Lower lobe of right lung (tissue), 2 donors: ENCODE measurements around the gene CYP2R1. TPM values are rescaled to one million over a fixed set of nuclear protein-coding genes. Genes with fewer than 3 reads are reported as not detected.

Experiments used
- ATAC-seq, 2 donors: fragments of 200-7000 bp; cut with Tn5 transposase; one replicate each; pipeline ENCODE4 v1.9.1; 2020 to 2022; ENCODE audit warnings: mild to moderate bottlenecking in 2 of 2, moderate library complexity in 2 of 2
- DNase-seq: peaks from one replicate; pipeline ENCODE4 v3.0.0-alpha.2; 2020
- H3K27ac ChIP-seq: fragments of 200-600 bp; one replicate; pipeline ENCODE4 v1.8.0; 2022
- H3K27me3 ChIP-seq: fragments of 200-600 bp; one replicate; pipeline ENCODE4 v1.8.0; 2022; ENCODE audit warnings: low read depth
- H3K36me3 ChIP-seq: fragments of 200-600 bp; one replicate; pipeline ENCODE4 v1.8.0; 2022; ENCODE audit warnings: mild to moderate bottlenecking
- H3K4me1 ChIP-seq: fragments of 200-600 bp; one replicate; pipeline ENCODE4 v1.8.0; 2022
- H3K4me3 ChIP-seq: fragments of 200-600 bp; one replicate; pipeline ENCODE4 v1.8.0; 2022; ENCODE audit warnings: mild to moderate bottlenecking
- H3K9me3 ChIP-seq: fragments of 200-600 bp; one replicate; pipeline ENCODE4 v1.8.0; 2022
- CTCF ChIP-seq: fragments of 200-600 bp; IDR thresholded peaks from one replicate; pipeline ENCODE4 v1.8.0; 2022; ENCODE audit warnings: antibody characterized with exemption, mild to moderate bottlenecking
- intact Hi-C: fragments of 100-400 bp; cut with DNase I; formaldehyde crosslinking; loops from one replicate; pipeline ENCODE4 v1.11.0; 2022
- total RNA-seq: library from RNA; stranded (reverse); fragmentation: NEBNext Ultra II Directional; extraction: Animal tissue kit (Norgen Biotek cat#: 25700); gene quantifications from one replicate; pipeline ENCODE4 v1.2.1, GENCODE V29; 2021
- donor health status: DM: no; HTN: yes; CAD: no; lungs with severe emphysema.

The CYP2R1 gene
- total RNA-seq, 1 donor from 2014 or later = 12.3 TPM

- Histone ChIP-seq H3K27ac (no peak overlapping the region), H3K4me3 (no peak overlapping the region), H3K4me1 (peaks cover 11% of the 10 kb centered on the region), H3K27me3 (no peaks in the 10 kb centered on the region), H3K9me3 (no peaks in the 10 kb centered on the region), H3K36me3 (no peaks in the 10 kb centered on the region)
- peak; percentile 90 for TF ChIP-seq CTCF
- intact Hi-C loops = loop anchor here (10.0 kb wide), 2 partner anchors 113 to 373 kb away; no protein-coding TSS in a partner anchor
- ATAC-seq (peak; percentile 86 to 89), DNase-seq (peak; percentile 90)
Measured at GRCh38 chr11:14907411-14908213, 15.6 kb upstream of the CYP2R1 start.

GRCh38 chr11:14906993-14907392, 15.0 kb upstream of the CYP2R1 start:
- TF ChIP-seq CTCF = no peak

GRCh38 chr11:14906578-14906977, 14.5 kb upstream of the CYP2R1 start:
- Histone ChIP-seq H3K27me3 (no peaks in the 10 kb centered on the region), H3K4me1 (peaks cover 11% of the 10 kb centered on the region), H3K27ac (no peak overlapping the region), H3K9me3 (no peaks in the 10 kb centered on the region), H3K4me3 (no peak overlapping the region), H3K36me3 (no peaks in the 10 kb centered on the region)
- TF ChIP-seq CTCF = no peak
- ATAC-seq (no peak), DNase-seq (no peak)
- intact Hi-C loops = loop anchor here (10.0 kb wide), 2 partner anchors 112 to 372 kb away; no protein-coding TSS in a partner anchor

More at GRCh38 chr11:14906993-14907392, 15.0 kb upstream of the CYP2R1 start:
- Histone ChIP-seq H3K27ac (no peak overlapping the region), H3K27me3 (no peaks in the 10 kb centered on the region), H3K4me1 (peaks cover 11% of the 10 kb centered on the region), H3K36me3 (no peaks in the 10 kb centered on the region), H3K9me3 (no peaks in the 10 kb centered on the region), H3K4me3 (no peak overlapping the region)
- intact Hi-C loops = loop anchor here (10.0 kb wide), 2 partner anchors 112 to 372 kb away; no protein-coding TSS in a partner anchor
- DNase-seq (no peak), ATAC-seq (no peak)

GRCh38 chr11:14905104-14906033, 13.3 kb upstream of the CYP2R1 start:
- H3K36me3 ChIP-seq = no peaks in the 10 kb centered on the region
- peaks cover 11% of the 10 kb centered on the region for H3K4me1 ChIP-seq
- no peaks in the 10 kb centered on the region for H3K27me3 ChIP-seq
- H3K27ac ChIP-seq = peak overlapping the region; percentile 57
- DNase-seq = peak; percentile 71
- peak overlapping the region; percentile 66 for H3K4me3 ChIP-seq
- intact Hi-C loops = loop anchor here (10.0 kb wide), 2 partner anchors 111 to 371 kb away; no protein-coding TSS in a partner anchor
- no peaks in the 10 kb centered on the region for H3K9me3 ChIP-seq
- peak; percentile 56 for TF ChIP-seq CTCF
- peak; percentile 76 to 83 for ATAC-seq

GRCh38 chr11:14904745-14905103, 12.7 kb upstream of the CYP2R1 start:
- Histone ChIP-seq H3K36me3 (no peaks in the 10 kb centered on the region), H3K4me3 (peak overlapping the region; percentile 66), H3K27ac (peak overlapping the region; percentile 57), H3K9me3 (no peaks in the 10 kb centered on the region), H3K4me1 (peaks cover 11% of the 10 kb centered on the region), H3K27me3 (no peaks in the 10 kb centered on the region)
- intact Hi-C loops = loop anchor here (10.0 kb wide), 2 partner anchors 110 to 370 kb away; no protein-coding TSS in a partner anchor
- TF ChIP-seq CTCF = peak; percentile 91
- peak; percentile 90 for DNase-seq
- ATAC-seq = peak; percentile 88 to 89
